Endodermal cell (in vitro differentiated cells): ENCODE results near the gene AKNAD1. TPM values are rescaled to one million over a fixed set of nuclear protein-coding genes. Genes with fewer than 3 reads are reported as not detected.

Source experiments
- DNase-seq: peaks from one replicate; pipeline ENCODE4 v3.0.0-alpha.2; 2017
- H3K27ac ChIP-seq: 2 replicates; pipeline ENCODE4 v1.5.1; 2013; ENCODE audit warnings: mild to moderate bottlenecking, low read depth, low read length, moderate library complexity
- H3K27me3 ChIP-seq: 2 replicates; pipeline ENCODE4 v1.6.1; 2013; ENCODE audit warnings: mild to moderate bottlenecking, low read length, moderate library complexity; ENCODE audit not compliant: insufficient read depth, control insufficient read depth, poor library complexity, severe bottlenecking
- H3K36me3 ChIP-seq: 2 replicates; pipeline ENCODE4 v1.7.0; 2013; ENCODE audit warnings: mild to moderate bottlenecking, low read length, moderate library complexity; ENCODE audit not compliant: control insufficient read depth, insufficient read depth
- H3K4me1 ChIP-seq: one replicate; pipeline ENCODE4 v1.7.0; 2013; ENCODE audit warnings: low read length; ENCODE audit not compliant: control insufficient read depth, insufficient read depth
- H3K4me3 ChIP-seq: 2 replicates; pipeline ENCODE4 v1.5.1; 2013; ENCODE audit warnings: mild to moderate bottlenecking, low read length, moderate library complexity
- H3K9ac ChIP-seq: 2 replicates; pipeline ENCODE4 v1.6.1; 2013; ENCODE audit warnings: mild to moderate bottlenecking, low read length, moderate library complexity; ENCODE audit not compliant: poor library complexity, severe bottlenecking; ENCODE audit errors: extremely low read depth
- H3K9me3 ChIP-seq: 2 replicates; pipeline ENCODE4 v1.6.1; 2013; ENCODE audit warnings: mild to moderate bottlenecking, low read length, moderate library complexity; ENCODE audit not compliant: control insufficient read depth
- H3K27ac Mint-ChIP-seq: 2 replicates; pipeline ENCODE4 v1.8.0; 2020; ENCODE audit warnings: mixed read lengths
- H3K27me3 Mint-ChIP-seq: 2 replicates; pipeline ENCODE4 v1.8.0; 2021; ENCODE audit warnings: mild to moderate bottlenecking, mixed read lengths; ENCODE audit not compliant: insufficient read depth
- H3K36me3 Mint-ChIP-seq: 2 replicates; pipeline ENCODE4 v1.8.0; 2020; ENCODE audit warnings: low read depth, mixed read lengths
- H3K4me1 Mint-ChIP-seq: 2 replicates; pipeline ENCODE4 v1.8.0; 2020; ENCODE audit warnings: mixed read lengths
- H3K4me3 Mint-ChIP-seq: 2 replicates; pipeline ENCODE4 v1.8.0; 2020; ENCODE audit warnings: mild to moderate bottlenecking, moderate library complexity, mixed read lengths
- H3K9me3 Mint-ChIP-seq: 2 replicates; pipeline ENCODE4 v1.8.0; 2020; ENCODE audit warnings: mild to moderate bottlenecking, mixed read lengths
- CTCF ChIP-seq: fragments of 200-600 bp; sonication (generic); conservative IDR thresholded peaks from 2 replicates; pipeline ENCODE4 v1.5.0; 2021; ENCODE audit warnings: antibody characterized with exemption, mild to moderate bottlenecking
- WGBS, 2 experiments: methylation state at CpG; one replicate each; pipeline versions ENCODE4 v1.1.5 to v1.1.7; 2013; ENCODE audit warnings: missing lambda C conversion rate in 2 of 2, mixed read lengths in 1 of 2; ENCODE audit not compliant: insufficient coverage in 1 of 2, insufficient read length in 1 of 2; 5-methylcytosine and 5-hydroxymethylcytosine counted together
- total RNA-seq, 2 donors: library from RNA; stranded (reverse); fragmentation: NEBNext Ultra II Directional in 1 of 2; extraction: Animal tissue kit (Norgen Biotek cat#: 25700) in 1 of 2; gene quantifications; 2 replicates in 1 of 2; 3 replicates in 1 of 2; pipeline ENCODE4 v1.2.1, GENCODE V29; 2021

Gene AKNAD1
- total RNA-seq, 2 donors from 2014 or later = 0.20 to 2.0 TPM

- Histone ChIP-seq H3K9me3 (no peaks in the 10 kb centered on the region), H3K36me3 (no peaks in the 10 kb centered on the region), H3K9ac (no peak overlapping the region), H3K4me1 (peaks cover 6% of the 10 kb centered on the region), H3K4me3 (no peak overlapping the region), H3K27ac (no peak overlapping the region), H3K27me3 (no peaks in the 10 kb centered on the region)
- TF ChIP-seq CTCF = peak; percentile 90
- Mint-ChIP-seq H3K36me3 (no peaks in the 10 kb centered on the region), H3K4me1 (peaks cover 10% of the 10 kb centered on the region), H3K4me3 (no peak overlapping the region), H3K27me3 (no peaks in the 10 kb centered on the region), H3K9me3 (peaks cover 2% of the 10 kb centered on the region), H3K27ac (peak overlapping the region; percentile 69)
- DNase-seq = peak; percentile 95
- WGBS, 2 experiments = 53 to 64% methylated on average over 9 to 12 of the region's 12 CpGs
Observed at GRCh38 chr1:108828074-108828961, 28.6 kb downstream of the AKNAD1 start.

- no peak for DNase-seq
- H3K9ac ChIP-seq = no peak overlapping the region
- TF ChIP-seq CTCF = no peak
- WGBS, 2 experiments = 89 to 98% methylated on average over 1 to 3 of the region's 3 CpGs
- H3K27ac ChIP-seq = no peak overlapping the region
- H3K9me3 Mint-ChIP-seq = peaks cover 2% of the 10 kb centered on the region
- H3K36me3 Mint-ChIP-seq = no peaks in the 10 kb centered on the region
- H3K4me1 Mint-ChIP-seq = peaks cover 10% of the 10 kb centered on the region
- H3K36me3 ChIP-seq = no peaks in the 10 kb centered on the region
- no peaks in the 10 kb centered on the region for H3K9me3 ChIP-seq
- peaks cover 6% of the 10 kb centered on the region for H3K4me1 ChIP-seq
- H3K27me3 ChIP-seq = no peaks in the 10 kb centered on the region
- H3K27me3 Mint-ChIP-seq = peaks cover 2% of the 10 kb centered on the region
- H3K4me3 ChIP-seq = no peak overlapping the region
- no peak overlapping the region for H3K27ac Mint-ChIP-seq
- H3K4me3 Mint-ChIP-seq = no peak overlapping the region
Observed at GRCh38 chr1:108826081-108826635, 30.7 kb downstream of the AKNAD1 start.

- Mint-ChIP-seq H3K4me1 (peaks cover 6% of the 10 kb centered on the region), H3K4me3 (no peak overlapping the region), H3K27me3 (peaks cover 2% of the 10 kb centered on the region), H3K9me3 (peaks cover 2% of the 10 kb centered on the region), H3K27ac (no peak overlapping the region), H3K36me3 (no peaks in the 10 kb centered on the region)
- 93 to 100% methylated on average over 3 of the region's 3 CpGs for whole genome bisulfite sequencing, 2 experiments
- Histone ChIP-seq H3K9ac (no peak overlapping the region), H3K4me1 (peaks cover 6% of the 10 kb centered on the region), H3K4me3 (no peak overlapping the region), H3K27me3 (no peaks in the 10 kb centered on the region), H3K9me3 (peaks cover 7% of the 10 kb centered on the region), H3K27ac (no peak overlapping the region), H3K36me3 (no peaks in the 10 kb centered on the region)
- no peak for DNase-seq
- no peak for TF ChIP-seq CTCF
Observed at GRCh38 chr1:108824051-108824450, 32.8 kb downstream of the AKNAD1 start.
